HG03280 (cell line): ENCODE results near the gene AQP1.

Source experiments
- ATAC-seq: cut with Tn5 transposase; IDR thresholded peaks from one replicate; pipeline ENCODE4 v1.9.1; 2021; ENCODE audit warnings: mild to moderate bottlenecking, moderate library complexity; ENCODE audit not compliant: unreplicated experiment

AQP1 gene

GRCh38 chr7:30905078-30906012, 6.3 kb upstream of the AQP1 start:
- no peak for ATAC-seq

GRCh38 chr7:30906014-30906413, 5.6 kb upstream of the AQP1 start:
- no peak for ATAC-seq

- ATAC-seq: no peak
These were observed 5.0 kb upstream of the AQP1 start for GRCh38 chr7:30906515-30907240.

- no peak for ATAC-seq
These were observed 4.0 kb upstream of the AQP1 start for GRCh38 chr7:30907527-30908267.

GRCh38 chr7:30908681-30909080, 3.0 kb upstream of the AQP1 start:
- no peak for ATAC-seq

- no peak for ATAC-seq
These were observed 2.2 kb upstream of the AQP1 start for GRCh38 chr7:30909431-30909830.

GRCh38 chr7:30910411-30911073, 1.1 kb upstream of the AQP1 start:
- no peak for ATAC-seq

- no peak for ATAC-seq
These were observed 520 bp upstream of the AQP1 start for GRCh38 chr7:30911133-30911532.

- no peak for ATAC-seq
These were observed 523 bp downstream of the AQP1 start for GRCh38 chr7:30912021-30912730.

- ATAC-seq: no peak
These were observed 1.0 kb downstream of the AQP1 start for GRCh38 chr7:30912731-30912985.

- ATAC-seq: no peak
These were observed 1.5 kb downstream of the AQP1 start for GRCh38 chr7:30912986-30913811.

- no peak for ATAC-seq
These were observed 2.3 kb downstream of the AQP1 start for GRCh38 chr7:30913821-30914515.

GRCh38 chr7:30914596-30914995, 2.9 kb downstream of the AQP1 start:
- no peak for ATAC-seq

GRCh38 chr7:30915005-30915601, 3.5 kb downstream of the AQP1 start:
- no peak for ATAC-seq

GRCh38 chr7:30915751-30916150, 4.1 kb downstream of the AQP1 start:
- no peak for ATAC-seq

- ATAC-seq: no peak
These were observed 4.6 kb downstream of the AQP1 start for GRCh38 chr7:30916255-30916654.

- ATAC-seq: no peak
These were observed 5.1 kb downstream of the AQP1 start for GRCh38 chr7:30916767-30917166.

- no peak for ATAC-seq
These were observed 5.7 kb downstream of the AQP1 start for GRCh38 chr7:30917216-30917893.
